Ovary (tissue), 3 donors: Measurements from ENCODE around the gene ZMIZ2.

Source experiments
- EP300 ChIP-seq: sonication (generic); formaldehyde crosslinking; IDR thresholded peaks from one replicate; pipeline ENCODE4 v1.6.1; 2017; ENCODE audit warnings: antibody characterized with exemption
- POLR2A ChIP-seq: fragments of 450-650 bp; IDR thresholded peaks from one replicate; pipeline ENCODE4 v1.6.1; 2017; ENCODE audit warnings: antibody characterized with exemption, mild to moderate bottlenecking, moderate library complexity
- TF ChIP-seq, protein P1 (sequence below), 3 donors: fragments of 450-650 bp in 2 of 3; fragments of 200-600 bp in 1 of 3; IDR thresholded peaks; one replicate each; pipeline versions ENCODE4 v1.5.1 to v1.8.0; 2016 to 2022; ENCODE audit warnings: antibody characterized with exemption in 3 of 3, mild to moderate bottlenecking in 1 of 3
- donor health status: DM: no; HTN: no; CAD: no.

DNA sequence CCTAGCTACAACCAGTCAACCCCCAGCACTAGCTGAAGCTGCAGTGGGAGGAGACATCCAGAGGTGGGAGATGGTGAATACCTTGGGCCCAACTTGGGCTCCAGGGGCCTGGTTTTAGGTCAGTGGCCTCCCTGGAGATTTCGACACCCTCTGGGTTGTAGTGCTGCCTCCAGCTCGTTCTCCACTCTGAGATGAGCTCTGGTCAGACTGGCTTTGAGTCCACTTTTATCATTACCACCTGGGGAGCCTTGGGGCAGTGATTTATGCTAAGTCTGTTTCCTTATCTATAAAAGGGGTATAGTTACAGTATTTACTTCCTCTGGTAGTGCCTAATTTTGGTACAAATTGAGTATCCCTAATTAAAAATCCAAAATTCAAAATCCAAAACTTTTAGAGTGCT is 70.6 kb downstream of the ZMIZ2 start:
- TF ChIP-seq, protein P1, sequence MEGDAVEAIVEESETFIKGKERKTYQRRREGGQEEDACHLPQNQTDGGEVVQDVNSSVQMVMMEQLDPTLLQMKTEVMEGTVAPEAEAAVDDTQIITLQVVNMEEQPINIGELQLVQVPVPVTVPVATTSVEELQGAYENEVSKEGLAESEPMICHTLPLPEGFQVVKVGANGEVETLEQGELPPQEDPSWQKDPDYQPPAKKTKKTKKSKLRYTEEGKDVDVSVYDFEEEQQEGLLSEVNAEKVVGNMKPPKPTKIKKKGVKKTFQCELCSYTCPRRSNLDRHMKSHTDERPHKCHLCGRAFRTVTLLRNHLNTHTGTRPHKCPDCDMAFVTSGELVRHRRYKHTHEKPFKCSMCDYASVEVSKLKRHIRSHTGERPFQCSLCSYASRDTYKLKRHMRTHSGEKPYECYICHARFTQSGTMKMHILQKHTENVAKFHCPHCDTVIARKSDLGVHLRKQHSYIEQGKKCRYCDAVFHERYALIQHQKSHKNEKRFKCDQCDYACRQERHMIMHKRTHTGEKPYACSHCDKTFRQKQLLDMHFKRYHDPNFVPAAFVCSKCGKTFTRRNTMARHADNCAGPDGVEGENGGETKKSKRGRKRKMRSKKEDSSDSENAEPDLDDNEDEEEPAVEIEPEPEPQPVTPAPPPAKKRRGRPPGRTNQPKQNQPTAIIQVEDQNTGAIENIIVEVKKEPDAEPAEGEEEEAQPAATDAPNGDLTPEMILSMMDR (IDR thresholded peaks at IDR 0.05), result no peak
- TF ChIP-seq EP300 (no peak), POLR2A (no peak)
